Retinal pigment epithelial cell (primary cell): ENCODE results near the gene MED15.
A peak's percentile ranks its signal among the peaks of the same experiment; 100 is the strongest.

Experiments
- DNase-seq: peaks from one replicate; pipeline ENCODE4 v3.0.0-alpha.2; 2010; ENCODE audit warnings: low read depth
- H3K4me3 ChIP-seq: 2 replicates; pipeline ENCODE4 v1.5.1; 2011; ENCODE audit warnings: mild to moderate bottlenecking, low read length, control low read depth, moderate library complexity
- TF ChIP-seq, protein P1 (sequence below): conservative IDR thresholded peaks from 2 replicates; pipeline ENCODE4 v1.5.1; 2011; ENCODE audit warnings: low read depth, low read length, control low read depth, inconsistent platforms

MED15 gene

DNA sequence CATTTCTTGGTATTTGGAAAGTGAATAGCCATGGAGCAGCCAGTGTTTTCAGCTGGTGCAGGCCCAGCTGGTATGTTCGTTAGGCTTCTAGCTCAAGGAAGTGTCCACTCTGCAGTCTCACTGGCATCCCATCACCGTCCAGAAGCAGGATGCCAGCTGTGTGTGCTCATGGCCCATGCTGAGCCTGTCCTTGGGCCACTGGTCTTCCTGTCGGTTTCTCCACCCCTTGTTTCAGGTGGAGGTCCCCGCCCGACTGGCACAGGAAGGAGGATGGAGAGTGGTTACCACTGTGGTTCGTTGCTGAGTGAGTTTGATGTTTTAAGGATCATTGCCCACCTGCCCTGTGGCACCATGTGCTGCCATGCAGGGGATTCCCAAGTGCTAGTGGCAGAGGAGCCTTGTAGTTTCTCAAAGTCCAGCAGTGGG is 63.7 kb downstream of the MED15 start:
- H3K4me3 ChIP-seq, result no peak overlapping the region
- TF ChIP-seq, protein P1, sequence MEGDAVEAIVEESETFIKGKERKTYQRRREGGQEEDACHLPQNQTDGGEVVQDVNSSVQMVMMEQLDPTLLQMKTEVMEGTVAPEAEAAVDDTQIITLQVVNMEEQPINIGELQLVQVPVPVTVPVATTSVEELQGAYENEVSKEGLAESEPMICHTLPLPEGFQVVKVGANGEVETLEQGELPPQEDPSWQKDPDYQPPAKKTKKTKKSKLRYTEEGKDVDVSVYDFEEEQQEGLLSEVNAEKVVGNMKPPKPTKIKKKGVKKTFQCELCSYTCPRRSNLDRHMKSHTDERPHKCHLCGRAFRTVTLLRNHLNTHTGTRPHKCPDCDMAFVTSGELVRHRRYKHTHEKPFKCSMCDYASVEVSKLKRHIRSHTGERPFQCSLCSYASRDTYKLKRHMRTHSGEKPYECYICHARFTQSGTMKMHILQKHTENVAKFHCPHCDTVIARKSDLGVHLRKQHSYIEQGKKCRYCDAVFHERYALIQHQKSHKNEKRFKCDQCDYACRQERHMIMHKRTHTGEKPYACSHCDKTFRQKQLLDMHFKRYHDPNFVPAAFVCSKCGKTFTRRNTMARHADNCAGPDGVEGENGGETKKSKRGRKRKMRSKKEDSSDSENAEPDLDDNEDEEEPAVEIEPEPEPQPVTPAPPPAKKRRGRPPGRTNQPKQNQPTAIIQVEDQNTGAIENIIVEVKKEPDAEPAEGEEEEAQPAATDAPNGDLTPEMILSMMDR, result no peak
- DNase-seq, result no peak

DNA sequence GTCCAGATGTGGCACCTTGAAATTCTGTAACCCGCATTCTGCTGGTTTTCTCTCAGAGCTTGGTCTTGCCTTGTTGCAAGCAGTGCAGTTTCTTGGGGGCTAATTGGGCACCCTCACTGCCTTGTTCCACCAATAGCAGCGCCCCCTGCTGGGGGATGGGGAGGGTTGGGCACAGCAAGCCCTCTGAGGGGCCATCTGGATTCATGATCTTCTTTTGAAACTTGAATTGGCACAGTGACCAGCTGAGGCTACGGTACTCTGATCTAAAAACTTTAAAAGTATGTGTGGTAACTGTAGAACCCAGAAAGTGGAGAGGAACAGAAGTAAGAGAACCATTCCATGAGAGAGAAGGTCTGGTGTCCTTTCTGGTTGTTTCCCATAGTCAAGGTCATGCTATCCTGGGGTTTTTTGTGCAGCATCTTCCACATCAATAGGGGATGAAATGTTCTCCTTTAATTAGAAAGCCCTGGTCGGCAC is 64.2 kb downstream of the MED15 start:
- TF ChIP-seq, protein P1, result peak; percentile 79
- no peak for DNase-seq
- H3K4me3 ChIP-seq, result no peak overlapping the region

DNA sequence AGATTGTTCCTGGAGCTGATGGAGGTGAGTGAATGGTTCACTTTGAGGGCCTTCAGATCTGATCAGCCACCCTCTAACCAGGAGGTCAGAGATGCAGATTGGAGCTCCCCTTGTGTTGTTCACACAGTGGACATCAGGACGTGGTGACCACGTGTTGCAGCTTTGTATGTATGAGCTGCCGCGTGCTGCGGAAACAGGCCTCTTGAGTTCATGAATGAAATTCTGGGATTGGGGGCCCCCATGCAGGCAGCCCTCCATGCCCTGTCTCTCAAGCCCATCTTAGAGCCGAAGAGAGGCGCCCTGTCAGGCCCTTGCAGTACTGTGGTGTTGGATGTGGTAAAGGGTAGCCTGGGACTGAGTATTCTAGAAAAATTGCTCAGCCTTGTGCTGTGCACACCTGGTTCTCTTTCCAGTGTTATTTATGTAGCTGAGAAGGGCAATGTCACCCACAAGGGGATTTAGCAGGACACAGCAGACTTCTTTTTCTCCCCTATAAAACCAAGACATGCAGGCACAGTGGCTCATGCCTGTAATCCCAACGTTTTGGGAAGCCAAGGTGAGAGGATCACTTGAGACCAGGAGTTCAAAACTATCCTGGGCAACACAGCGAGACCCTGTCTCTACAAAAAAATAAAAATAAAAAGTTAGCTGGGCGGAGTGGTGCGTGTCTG is 64.9 kb downstream of the MED15 start:
- no peak overlapping the region for H3K4me3 ChIP-seq
- TF ChIP-seq, protein P1, result no peak
- no peak for DNase-seq

DNA sequence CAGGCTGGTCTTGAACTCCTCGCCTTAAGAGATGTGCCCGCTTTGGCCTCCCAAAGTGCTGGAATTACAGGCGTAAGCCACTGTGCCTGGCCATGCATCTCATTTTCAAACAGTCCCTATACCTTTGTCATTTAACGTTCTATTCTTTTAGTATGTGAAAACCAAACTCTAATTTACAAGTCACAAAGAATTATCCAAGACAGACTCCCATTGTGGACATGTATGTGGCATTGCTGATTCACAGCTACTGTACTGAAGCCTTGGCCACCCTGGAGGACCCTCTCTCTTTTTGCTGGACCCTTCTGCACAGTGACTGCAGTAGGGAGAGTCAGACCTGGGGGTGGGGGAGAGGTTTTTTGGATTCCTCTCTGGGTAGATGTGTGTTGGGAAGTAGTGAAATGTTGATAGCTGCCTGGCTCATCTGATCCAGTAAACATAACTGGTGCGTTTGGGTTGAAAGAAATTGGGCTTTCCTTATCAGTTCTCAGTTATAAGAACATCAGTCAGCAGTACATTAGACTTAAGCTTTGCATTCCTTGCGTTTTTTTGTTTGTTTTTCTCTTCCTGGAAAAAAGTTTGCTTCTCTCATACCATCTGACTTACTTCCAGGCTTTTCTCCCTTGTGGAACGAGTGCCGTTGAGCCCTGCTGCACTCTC is 65.9 kb downstream of the MED15 start:
- no peak for DNase-seq
- TF ChIP-seq, protein P1, result no peak
- H3K4me3 ChIP-seq, result no peak overlapping the region

DNA sequence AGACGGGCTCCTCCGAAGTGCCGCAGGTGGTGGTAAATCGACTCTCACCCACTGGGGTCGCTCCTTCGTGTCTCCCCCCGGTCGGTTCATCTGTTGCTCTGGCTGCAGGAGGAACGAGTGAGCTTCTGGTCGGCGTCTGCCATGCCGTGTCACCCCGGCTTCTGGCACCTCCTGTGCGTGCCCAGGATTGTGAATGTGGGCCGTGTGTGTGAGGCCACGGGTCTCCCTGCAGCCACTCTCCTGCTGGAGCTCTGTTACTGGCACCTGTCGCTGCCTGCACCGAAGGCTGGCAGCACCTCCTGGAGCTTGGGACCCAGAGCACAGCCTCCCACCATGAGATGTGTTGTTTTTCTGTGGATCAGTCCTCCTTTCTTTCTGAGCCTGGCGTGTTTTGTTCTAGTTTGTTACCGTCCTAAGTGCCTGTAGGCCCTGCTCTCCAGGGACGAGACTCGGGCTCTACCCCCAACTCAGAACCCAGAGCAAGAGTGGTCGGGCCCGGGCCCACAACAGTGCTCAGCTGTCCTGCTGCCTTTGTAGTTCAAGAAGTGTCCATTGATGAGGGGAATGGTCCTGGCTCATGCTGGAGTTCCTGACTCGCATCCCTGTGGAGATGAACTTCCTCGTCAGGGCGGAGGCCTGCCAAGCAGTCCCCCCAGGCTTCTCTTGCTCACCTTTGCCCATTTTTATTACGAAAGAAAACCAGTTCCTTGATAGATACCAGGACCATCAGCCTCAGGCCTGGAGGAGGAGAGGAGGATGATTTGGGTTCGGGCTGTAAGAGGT is 66.6 kb downstream of the MED15 start:
- TF ChIP-seq, protein P1, result no peak
- no peak overlapping the region for H3K4me3 ChIP-seq
- DNase-seq, result no peak

DNA sequence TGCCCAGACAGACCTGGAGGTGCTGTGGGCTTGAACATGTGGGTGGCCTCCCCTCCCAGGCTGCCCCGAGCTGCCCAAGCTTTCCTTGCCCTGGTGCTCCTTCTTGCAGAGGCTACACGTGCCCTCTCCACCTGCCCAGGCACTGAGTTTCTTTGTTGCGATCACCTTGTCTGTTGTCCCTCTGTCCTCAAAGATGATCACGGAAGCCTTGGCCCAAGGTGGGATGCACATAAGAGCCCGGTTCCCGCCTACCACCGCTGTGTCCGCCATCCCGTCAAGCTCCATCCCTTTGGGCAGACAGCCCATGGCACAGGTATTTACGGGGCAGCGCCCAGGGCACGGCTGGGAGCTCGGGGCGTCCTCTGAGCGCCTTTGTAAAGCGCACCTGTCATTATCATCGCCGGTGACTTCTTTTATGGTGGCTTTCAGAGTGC is 67.5 kb downstream of the MED15 start:
- DNase-seq, result no peak
- no peak overlapping the region for H3K4me3 ChIP-seq
- TF ChIP-seq, protein P1, result no peak
